Uterus (tissue), 4 donors: ENCODE results near the gene HIGD1A. TPM values are rescaled to one million over a fixed set of nuclear protein-coding genes. Genes with fewer than 3 reads are reported as not detected.

Source experiments
- DNase-seq, 2 donors: peaks; one replicate each; pipeline ENCODE4 v3.0.0-alpha.2; 2019 to 2020
- H3K27ac ChIP-seq, 2 donors: fragments of 200-600 bp; sonication (generic); 1 replicate in 1 of 2; 2 replicates in 1 of 2; pipeline ENCODE4 v1.5.1; 2016 to 2018
- H3K27me3 ChIP-seq, 2 donors: fragments of 200-600 bp; sonication (generic); one replicate each; pipeline ENCODE4 v1.5.1; 2018 to 2019; ENCODE audit warnings: control low read depth in 1 of 2
- H3K36me3 ChIP-seq, 2 donors: fragments of 200-600 bp; sonication (generic); one replicate each; pipeline ENCODE4 v1.5.1; 2019; ENCODE audit warnings: control low read depth in 1 of 2
- H3K4me1 ChIP-seq, 2 donors: fragments of 200-600 bp; sonication (generic); one replicate each; pipeline ENCODE4 v1.5.1; 2018 to 2019; ENCODE audit warnings: control low read depth in 1 of 2
- H3K4me3 ChIP-seq, 2 donors: fragments of 200-600 bp; sonication (generic); 1 replicate in 1 of 2; 2 replicates in 1 of 2; pipeline ENCODE4 v1.5.1; 2018 to 2019; ENCODE audit warnings: mild to moderate bottlenecking in 1 of 2
- H3K9me3 ChIP-seq, 2 donors: fragments of 200-600 bp; sonication (generic); one replicate each; pipeline ENCODE4 v1.5.1; 2019; ENCODE audit warnings: control low read depth in 1 of 2
- CTCF ChIP-seq, 4 experiments: fragments of 200-600 bp in 2 of 4; fragments of 450-650 bp in 2 of 4; sonication (generic) in 2 of 4; IDR thresholded peaks; one replicate each; pipeline ENCODE4 v1.5.1; 2016 to 2019; ENCODE audit warnings: antibody characterized with exemption in 4 of 4, mild to moderate bottlenecking in 2 of 4, moderate library complexity in 1 of 4
- POLR2A ChIP-seq, 2 donors: fragments of 450-650 bp; IDR thresholded peaks; one replicate each; pipeline ENCODE4 v1.6.1; 2016; ENCODE audit warnings: antibody characterized with exemption in 2 of 2, mild to moderate bottlenecking in 1 of 2, moderate library complexity in 1 of 2
- intact Hi-C: fragments of 100-400 bp; cut with DNase I; formaldehyde crosslinking; loops from one replicate; pipeline ENCODE4 v1.15.1; 2023; ENCODE audit warnings: low total_unique reads
- total RNA-seq, 4 donors: library from RNA; depleted of rRNA in 3 of 4; stranded (reverse); fragments of >200 nt in 3 of 4; gene quantifications; one replicate each; pipeline versions ENCODE4 v1.1.0 to v1.2.4, GENCODE V29; 2014 to 2023
- donor health status: DM: yes; HTN: yes; CAD: no.

Gene HIGD1A
- total RNA-seq, 4 donors from 2014 or later, result 65.3 to 234 (median 103) TPM

- H3K9me3 ChIP-seq, result no peaks in the 10 kb centered on the region
- intact Hi-C loops, result loop anchor here (10.0 kb wide), 1 partner anchor 48 kb away; no protein-coding TSS in a partner anchor
- no peak overlapping the region for H3K27ac ChIP-seq
- no peak overlapping the region for H3K4me3 ChIP-seq
- H3K27me3 ChIP-seq, result no peaks in the 10 kb centered on the region
- no peak for TF ChIP-seq POLR2A (IDR thresholded peaks at IDR 0.05)
- H3K36me3 ChIP-seq, result no peaks in the 10 kb centered on the region
- DNase-seq, result no peak
- H3K4me1 ChIP-seq, result no peaks in the 10 kb centered on the region
These were observed 17.7 kb downstream of the HIGD1A start for GRCh38 chr3:42786631-42787030.

GRCh38 chr3:42786212-42786611 lies 18.1 kb downstream of the HIGD1A start:
- H3K27ac ChIP-seq, result no peak overlapping the region
- H3K9me3 ChIP-seq, result no peaks in the 10 kb centered on the region
- no peaks in the 10 kb centered on the region for H3K36me3 ChIP-seq
- H3K4me3 ChIP-seq, result no peak overlapping the region
- no peaks in the 10 kb centered on the region for H3K27me3 ChIP-seq
- no peak for TF ChIP-seq CTCF (IDR thresholded peaks at IDR 0.05)
- TF ChIP-seq POLR2A (IDR thresholded peaks at IDR 0.05), result no peak
- intact Hi-C loops, result loop anchor here (10.0 kb wide), 1 partner anchor 49 kb away; no protein-coding TSS in a partner anchor
- DNase-seq, result no peak
- no peaks in the 10 kb centered on the region for H3K4me1 ChIP-seq

- peak in 1 of 2 donors; percentile 63 for DNase-seq
- Histone ChIP-seq H3K4me3 (no peak overlapping the region), H3K27ac (no peak overlapping the region), H3K9me3 (no peaks in the 10 kb centered on the region), H3K4me1 (no peaks in the 10 kb centered on the region), H3K27me3 (no peaks in the 10 kb centered on the region), H3K36me3 (no peaks in the 10 kb centered on the region)
- TF ChIP-seq POLR2A (IDR thresholded peaks at IDR 0.05), result no peak
- TF ChIP-seq CTCF (IDR thresholded peaks at IDR 0.05), result peak; percentile 74 to 88 (median 82)
- intact Hi-C loops, result loop anchor here (10.0 kb wide), 1 partner anchor 54 kb away; no protein-coding TSS in a partner anchor
These were observed 23.2 kb downstream of the HIGD1A start for GRCh38 chr3:42780892-42781700.

GRCh38 chr3:42780398-42780797 lies 23.9 kb downstream of the HIGD1A start:
- intact Hi-C loops, result loop anchor here (10.0 kb wide), 1 partner anchor 54 kb away; no protein-coding TSS in a partner anchor

GRCh38 chr3:42778644-42779043 lies 25.6 kb downstream of the HIGD1A start:
- Histone ChIP-seq H3K4me1 (no peaks in the 10 kb centered on the region), H3K27ac (peak overlapping the region in 1 of 2 donors; percentile 55), H3K4me3 (no peak overlapping the region), H3K9me3 (no peaks in the 10 kb centered on the region), H3K36me3 (no peaks in the 10 kb centered on the region), H3K27me3 (no peaks in the 10 kb centered on the region)
- no peak for TF ChIP-seq CTCF (IDR thresholded peaks at IDR 0.05)
- TF ChIP-seq POLR2A (IDR thresholded peaks at IDR 0.05), result no peak
- intact Hi-C loops, result no loop called here
- peak; percentile 39 to 58 for DNase-seq

More at GRCh38 chr3:42780398-42780797, 23.9 kb downstream of the HIGD1A start:
- no peaks in the 10 kb centered on the region for H3K36me3 ChIP-seq
- H3K9me3 ChIP-seq, result no peaks in the 10 kb centered on the region
- peak overlapping the region; percentile 32 to 64 for H3K27ac ChIP-seq
- H3K4me3 ChIP-seq, result no peak overlapping the region
- H3K4me1 ChIP-seq, result no peaks in the 10 kb centered on the region
- TF ChIP-seq POLR2A (IDR thresholded peaks at IDR 0.05) (no peak), CTCF (IDR thresholded peaks at IDR 0.05) (no peak)
- DNase-seq, result no peak
- no peaks in the 10 kb centered on the region for H3K27me3 ChIP-seq
